IMR-90 (cell line): ENCODE measurements around the gene PEX16.

Source experiments
- POLR2A ChIP-seq: IDR thresholded peaks from 2 replicates; pipeline ENCODE4 v1.6.1; 2012; ENCODE audit warnings: mild to moderate bottlenecking, low read depth, low read length
- RAD21 ChIP-seq: IDR thresholded peaks from 2 replicates; pipeline ENCODE4 v1.6.1; 2012; ENCODE audit warnings: low read length, improper control_type of control experiment
- TF ChIP-seq, protein P1 (sequence below): conservative IDR thresholded peaks from 2 replicates; pipeline ENCODE4 v1.5.1; 2012; ENCODE audit warnings: mild to moderate bottlenecking, low read depth, low read length, improper control_type of control experiment

GRCh38 chr11:45871638-45872037 lies 46.0 kb downstream of the PEX16 start:
- TF ChIP-seq, protein P1, sequence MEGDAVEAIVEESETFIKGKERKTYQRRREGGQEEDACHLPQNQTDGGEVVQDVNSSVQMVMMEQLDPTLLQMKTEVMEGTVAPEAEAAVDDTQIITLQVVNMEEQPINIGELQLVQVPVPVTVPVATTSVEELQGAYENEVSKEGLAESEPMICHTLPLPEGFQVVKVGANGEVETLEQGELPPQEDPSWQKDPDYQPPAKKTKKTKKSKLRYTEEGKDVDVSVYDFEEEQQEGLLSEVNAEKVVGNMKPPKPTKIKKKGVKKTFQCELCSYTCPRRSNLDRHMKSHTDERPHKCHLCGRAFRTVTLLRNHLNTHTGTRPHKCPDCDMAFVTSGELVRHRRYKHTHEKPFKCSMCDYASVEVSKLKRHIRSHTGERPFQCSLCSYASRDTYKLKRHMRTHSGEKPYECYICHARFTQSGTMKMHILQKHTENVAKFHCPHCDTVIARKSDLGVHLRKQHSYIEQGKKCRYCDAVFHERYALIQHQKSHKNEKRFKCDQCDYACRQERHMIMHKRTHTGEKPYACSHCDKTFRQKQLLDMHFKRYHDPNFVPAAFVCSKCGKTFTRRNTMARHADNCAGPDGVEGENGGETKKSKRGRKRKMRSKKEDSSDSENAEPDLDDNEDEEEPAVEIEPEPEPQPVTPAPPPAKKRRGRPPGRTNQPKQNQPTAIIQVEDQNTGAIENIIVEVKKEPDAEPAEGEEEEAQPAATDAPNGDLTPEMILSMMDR, result no peak
- TF ChIP-seq POLR2A (no peak), RAD21 (no peak)
